ENCODE results near the gene FRY.
A peak's percentile ranks its signal among the peaks of the same experiment; 100 is the strongest.

FRY gene

DNA sequence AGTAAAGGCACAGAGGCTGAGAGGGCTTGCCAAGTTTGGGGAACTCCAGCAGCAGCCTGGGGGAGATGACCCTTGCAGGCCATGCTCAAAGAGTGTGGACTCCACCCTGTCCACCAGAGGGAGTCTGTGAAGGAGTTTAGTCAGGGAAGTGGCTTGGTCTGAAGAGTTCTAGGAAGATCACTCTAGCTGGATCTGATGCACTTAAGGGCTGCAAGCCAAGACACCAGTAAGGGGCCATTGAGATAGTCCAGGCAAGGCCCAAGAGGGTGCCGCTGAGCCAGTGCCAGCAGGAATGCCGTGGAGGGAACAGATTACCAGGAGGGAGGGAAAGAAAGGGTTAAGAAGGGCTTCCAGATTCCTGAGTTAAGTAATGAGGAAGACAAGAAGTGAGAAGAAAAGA is 214.9 kb downstream of the FRY start:
- TF ChIP-seq, protein P1, sequence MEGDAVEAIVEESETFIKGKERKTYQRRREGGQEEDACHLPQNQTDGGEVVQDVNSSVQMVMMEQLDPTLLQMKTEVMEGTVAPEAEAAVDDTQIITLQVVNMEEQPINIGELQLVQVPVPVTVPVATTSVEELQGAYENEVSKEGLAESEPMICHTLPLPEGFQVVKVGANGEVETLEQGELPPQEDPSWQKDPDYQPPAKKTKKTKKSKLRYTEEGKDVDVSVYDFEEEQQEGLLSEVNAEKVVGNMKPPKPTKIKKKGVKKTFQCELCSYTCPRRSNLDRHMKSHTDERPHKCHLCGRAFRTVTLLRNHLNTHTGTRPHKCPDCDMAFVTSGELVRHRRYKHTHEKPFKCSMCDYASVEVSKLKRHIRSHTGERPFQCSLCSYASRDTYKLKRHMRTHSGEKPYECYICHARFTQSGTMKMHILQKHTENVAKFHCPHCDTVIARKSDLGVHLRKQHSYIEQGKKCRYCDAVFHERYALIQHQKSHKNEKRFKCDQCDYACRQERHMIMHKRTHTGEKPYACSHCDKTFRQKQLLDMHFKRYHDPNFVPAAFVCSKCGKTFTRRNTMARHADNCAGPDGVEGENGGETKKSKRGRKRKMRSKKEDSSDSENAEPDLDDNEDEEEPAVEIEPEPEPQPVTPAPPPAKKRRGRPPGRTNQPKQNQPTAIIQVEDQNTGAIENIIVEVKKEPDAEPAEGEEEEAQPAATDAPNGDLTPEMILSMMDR (IDR thresholded peaks at IDR 0.05; ENCODE audit: low read depth, low read length) = peak; percentile 93
- H3K4me3 ChIP-seq (replicated peaks in 1 of 2; ENCODE audit: low read depth in 2 of 2, low read length in 2 of 2) = no peak overlapping the region
- peak; percentile 86 for DNase-seq (ENCODE audit: low read depth in 2 of 2)

DNA sequence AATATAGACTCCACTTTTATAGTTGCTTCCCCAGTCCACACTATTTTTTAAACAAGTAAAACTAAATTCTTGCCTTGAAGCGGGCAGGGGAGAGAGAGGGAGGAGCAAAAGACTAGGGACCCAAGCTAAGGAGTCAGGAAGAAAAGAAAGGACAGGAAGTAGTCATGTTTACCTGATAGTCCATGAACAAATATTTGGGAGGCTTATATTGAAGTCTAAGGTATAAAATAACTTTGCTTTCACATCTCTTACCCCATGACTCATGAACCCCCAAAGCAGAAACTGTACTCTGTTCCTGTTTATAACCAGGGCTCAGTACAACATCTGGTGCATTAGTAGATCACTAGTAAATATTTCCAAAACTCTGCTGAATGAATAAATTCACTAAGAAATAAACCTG is 216.3 kb downstream of the FRY start:
- no peak overlapping the region for H3K4me3 ChIP-seq (replicated peaks in 1 of 2; ENCODE audit: low read depth in 2 of 2, low read length in 2 of 2)
- no peak for DNase-seq (ENCODE audit: low read depth in 2 of 2)
- TF ChIP-seq, protein P1 (IDR thresholded peaks at IDR 0.05; ENCODE audit: low read depth, low read length) = no peak

DNA sequence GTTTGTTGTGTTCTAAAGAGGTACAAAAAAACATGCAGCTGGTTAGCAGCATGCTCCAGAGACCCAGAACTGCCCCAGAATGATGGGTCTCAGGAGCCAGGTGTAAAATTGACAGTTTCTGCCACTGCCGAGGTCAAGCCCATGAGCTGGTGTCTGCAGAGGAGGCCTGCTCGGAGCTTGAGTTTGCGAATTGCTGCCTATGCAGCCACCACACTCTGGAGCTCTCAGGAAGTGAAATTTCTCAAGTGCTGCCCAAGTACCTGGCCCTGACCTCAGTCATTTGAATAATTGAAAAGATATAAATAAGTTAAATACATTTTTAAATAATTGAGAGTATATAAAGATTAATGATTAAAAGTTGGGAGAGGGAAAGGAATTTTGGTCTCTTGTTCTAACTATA is 217.2 kb downstream of the FRY start:
- no peak for DNase-seq (ENCODE audit: low read depth in 2 of 2)
- TF ChIP-seq, protein P1 (IDR thresholded peaks at IDR 0.05; ENCODE audit: low read depth, low read length) = no peak
- no peak overlapping the region for H3K4me3 ChIP-seq (replicated peaks in 1 of 2; ENCODE audit: low read depth in 2 of 2, low read length in 2 of 2)

DNA sequence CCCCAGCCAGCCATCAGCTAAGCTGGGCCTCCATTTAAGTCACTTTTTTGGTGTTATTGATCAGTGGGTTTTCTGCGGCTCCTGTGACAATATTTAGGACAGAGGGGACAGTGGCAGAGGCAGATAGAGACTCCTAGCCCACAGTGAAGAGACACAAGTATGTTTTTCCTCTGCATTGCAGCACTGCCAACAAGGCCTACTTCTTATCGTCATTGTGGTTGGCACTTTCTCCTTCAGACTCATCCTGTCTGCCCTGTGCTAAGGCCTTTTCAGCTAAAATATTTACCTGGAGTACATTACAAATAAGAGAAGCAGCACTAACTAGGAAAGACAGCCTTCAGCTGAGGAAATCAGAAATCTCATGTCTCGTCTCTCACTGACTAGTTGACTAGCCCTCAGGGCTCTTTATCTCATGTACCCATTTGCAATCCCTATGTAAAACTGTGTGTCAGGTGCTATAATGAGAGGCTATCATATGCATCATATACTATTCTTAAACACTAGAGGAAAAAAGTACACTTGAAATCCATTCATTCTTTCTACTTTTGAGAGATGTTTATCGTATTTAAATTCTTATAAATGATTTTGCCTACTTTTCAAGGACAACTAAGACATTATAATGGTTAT is 221.4 kb downstream of the FRY start:
- TF ChIP-seq, protein P1 (IDR thresholded peaks at IDR 0.05; ENCODE audit: low read depth, low read length) = no peak
- no peak overlapping the region for H3K4me3 ChIP-seq (replicated peaks in 1 of 2; ENCODE audit: low read depth in 2 of 2, low read length in 2 of 2)
- DNase-seq (ENCODE audit: low read depth in 2 of 2) = no peak

DNA sequence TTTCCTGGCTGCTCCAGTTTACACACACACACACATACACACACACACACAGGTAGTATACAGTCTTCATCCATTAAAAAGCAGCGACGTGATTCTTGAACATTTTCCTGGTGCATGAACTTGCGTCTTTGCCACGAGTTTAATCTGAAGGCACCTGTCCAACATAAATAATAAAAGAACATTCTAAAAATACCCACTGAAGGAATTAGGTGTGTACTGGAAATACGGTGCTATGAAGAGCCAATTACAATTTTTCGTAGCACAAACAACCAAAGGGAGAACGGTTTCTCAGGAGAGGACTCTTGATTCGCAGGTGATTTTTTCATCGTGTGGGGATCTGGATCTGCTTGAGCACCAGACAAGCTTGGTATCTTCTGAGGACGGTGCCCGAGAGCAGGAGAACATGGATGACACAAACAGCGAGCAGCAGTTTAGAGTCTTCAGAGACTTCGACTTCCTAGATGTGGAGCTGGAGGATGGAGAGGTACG is 222.4 kb downstream of the FRY start:
- no peak overlapping the region for H3K4me3 ChIP-seq (replicated peaks in 1 of 2; ENCODE audit: low read depth in 2 of 2, low read length in 2 of 2)
- TF ChIP-seq, protein P1 (IDR thresholded peaks at IDR 0.05; ENCODE audit: low read depth, low read length) = no peak
- peak in 1 of 2 donors; percentile 26 for DNase-seq (ENCODE audit: low read depth in 2 of 2)

DNA sequence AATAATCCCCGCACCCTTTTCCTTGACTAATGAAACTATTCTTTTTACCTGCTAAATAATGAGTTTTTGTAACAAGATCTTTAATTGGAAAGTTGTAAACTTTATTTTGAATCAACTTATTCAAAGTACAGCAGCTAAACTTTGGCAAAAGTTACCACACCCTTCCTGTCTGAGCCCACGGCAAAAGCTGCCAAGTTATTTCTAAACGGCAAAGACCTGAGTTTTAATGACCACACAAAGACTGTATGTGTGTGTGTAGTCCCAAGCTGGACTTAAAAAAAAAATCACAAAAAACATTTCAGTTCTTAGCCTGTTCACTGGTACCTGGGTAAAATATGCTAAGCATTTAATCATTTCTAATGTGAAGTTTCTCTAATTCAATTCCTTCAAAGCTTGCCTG is 222.8 kb downstream of the FRY start:
- TF ChIP-seq, protein P1 (IDR thresholded peaks at IDR 0.05; ENCODE audit: low read depth, low read length) = no peak
- DNase-seq (ENCODE audit: low read depth in 2 of 2) = peak in 1 of 2 donors; percentile 54
- no peak overlapping the region for H3K4me3 ChIP-seq (replicated peaks in 1 of 2; ENCODE audit: low read depth in 2 of 2, low read length in 2 of 2)

Data from cardiac fibroblast (primary cell).